RWPE1 (cell line): ENCODE results near the gene HPS3.

ENCODE experiments used
- CTCF ChIA-PET: fragments of 350-600 bp; sonication (Branson Sonifier 250); formaldehyde crosslinking; extraction: SDS; loops from one replicate; lab custom pipeline; 2021; lab: Yijun Ruan, JAX
- POLR2A ChIA-PET: fragments of 400-600 bp; formaldehyde crosslinking; extraction: SDS; loops from one replicate; lab custom pipeline; 2020; ENCODE audit warnings: antibody characterized with exemption; ENCODE audit not compliant: low non-redundant PET; lab: Yijun Ruan, JAX
- DNase-seq: peaks from one replicate; pipeline ENCODE4 v3.0.0; 2012; ENCODE audit warnings: low spot score
- H3K27ac ChIP-seq: fragments of 450-650 bp; 2 replicates; pipeline ENCODE4 v1.5.1; 2017
- CTCF ChIP-seq: fragments of 450-650 bp; conservative IDR thresholded peaks from 2 replicates; pipeline ENCODE4 v1.5.1; 2017; ENCODE audit warnings: low read depth, mild to moderate bottlenecking

Gene HPS3

DNA sequence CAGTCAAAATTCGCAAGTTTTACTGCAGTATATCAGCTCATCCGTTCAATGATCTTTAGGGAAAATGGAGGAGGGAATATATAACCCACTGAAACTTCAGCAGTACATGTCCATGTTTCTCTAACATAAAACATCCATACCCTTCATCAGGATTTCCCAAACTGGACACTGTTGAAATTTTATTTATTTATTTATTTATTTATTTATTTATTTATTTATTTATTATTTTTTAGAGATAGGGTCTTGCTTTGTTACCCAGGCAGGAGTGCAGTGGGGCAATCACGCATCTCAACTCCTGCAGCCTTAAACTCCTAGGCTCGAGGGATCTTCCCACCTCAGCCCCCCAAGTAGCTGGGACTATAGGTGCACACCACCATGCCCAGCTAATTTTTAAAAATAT lies 28.3 kb upstream of the HPS3 start:
- ChIA-PET POLR2A (no interaction called here), CTCF (no interaction called here)
- no peak for TF ChIP-seq CTCF
- DNase-seq, result no peak
- H3K27ac ChIP-seq, result no peak overlapping the region

GRCh38 chr3:149101641-149102040 lies 27.8 kb upstream of the HPS3 start:
- TF ChIP-seq CTCF, result no peak
- no peak overlapping the region for H3K27ac ChIP-seq
- POLR2A ChIA-PET, result no interaction called here
- CTCF ChIA-PET, result no interaction called here
- DNase-seq, result no peak

- no peak overlapping the region for H3K27ac ChIP-seq
- ChIA-PET POLR2A (no interaction called here), CTCF (no interaction called here)
- TF ChIP-seq CTCF, result no peak
- DNase-seq, result no peak
Measured at GRCh38 chr3:149104484-149104883, 25.0 kb upstream of the HPS3 start.

DNA sequence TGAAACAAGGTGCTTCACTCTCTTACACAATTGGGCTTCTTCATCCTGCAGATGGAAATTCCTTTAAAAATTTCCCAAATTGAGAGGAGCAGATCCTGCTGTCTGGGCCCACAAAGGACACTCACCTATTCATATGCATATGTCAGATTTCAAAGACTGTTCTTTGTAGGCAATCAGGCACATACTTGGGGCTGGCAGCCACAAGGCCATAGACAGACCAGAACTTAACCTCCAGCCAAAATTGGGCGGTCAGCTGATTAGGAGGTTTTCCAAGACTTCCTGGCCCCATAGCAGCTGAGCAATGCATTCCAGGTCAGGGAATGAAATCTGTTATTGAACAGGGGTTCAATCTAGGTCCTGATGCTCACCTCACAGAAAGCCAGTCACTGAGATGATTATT lies 15.0 kb upstream of the HPS3 start:
- TF ChIP-seq CTCF, result no peak
- POLR2A ChIA-PET, result no interaction called here
- DNase-seq, result no peak
- no peak overlapping the region for H3K27ac ChIP-seq
- CTCF ChIA-PET, result interaction anchor here (0.6 kb wide), 1 partner anchor 50 kb away, joined by 3 read pairs; no protein-coding TSS in a partner anchor

- ChIA-PET POLR2A (no interaction called here), CTCF (no interaction called here)
- no peak overlapping the region for H3K27ac ChIP-seq
- TF ChIP-seq CTCF, result no peak
- DNase-seq, result no peak
Measured at GRCh38 chr3:149115114-149115513, 14.3 kb upstream of the HPS3 start.

DNA sequence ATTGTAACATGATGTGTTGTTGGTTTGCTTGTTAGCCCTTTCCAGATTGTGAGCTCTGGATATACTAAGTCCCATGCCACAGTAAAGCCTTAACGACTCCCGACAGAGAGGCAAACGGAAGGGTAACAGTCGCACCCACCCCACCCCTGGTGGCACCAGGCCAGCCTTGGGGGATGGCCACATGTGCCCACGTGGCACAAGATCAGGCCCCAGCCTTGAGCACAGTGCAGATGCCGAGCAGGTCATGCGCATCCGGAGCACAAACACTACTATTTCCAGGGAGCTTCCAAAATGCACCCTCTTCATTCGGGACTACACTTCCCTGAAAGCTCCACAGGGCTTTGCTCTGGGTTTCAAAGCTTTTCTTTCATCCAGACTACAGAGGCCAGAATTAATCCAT lies 10.7 kb upstream of the HPS3 start:
- DNase-seq, result no peak
- ChIA-PET CTCF (interaction anchor here (0.5 to 1.7 kb wide), 6 partner anchors 87 to 689 kb away, joined by 3 to 6 read pairs (median 4); no protein-coding TSS in a partner anchor), POLR2A (no interaction called here)
- H3K27ac ChIP-seq, result no peak overlapping the region
- TF ChIP-seq CTCF, result no peak
